HG03520 (cell line): ENCODE results near the gene KIF26A.

Source experiments
- ATAC-seq: cut with Tn5 transposase; IDR thresholded peaks from one replicate; pipeline ENCODE4 v1.9.1; 2021; ENCODE audit warnings: mild to moderate bottlenecking, moderate library complexity; ENCODE audit not compliant: unreplicated experiment

KIF26A gene

DNA sequence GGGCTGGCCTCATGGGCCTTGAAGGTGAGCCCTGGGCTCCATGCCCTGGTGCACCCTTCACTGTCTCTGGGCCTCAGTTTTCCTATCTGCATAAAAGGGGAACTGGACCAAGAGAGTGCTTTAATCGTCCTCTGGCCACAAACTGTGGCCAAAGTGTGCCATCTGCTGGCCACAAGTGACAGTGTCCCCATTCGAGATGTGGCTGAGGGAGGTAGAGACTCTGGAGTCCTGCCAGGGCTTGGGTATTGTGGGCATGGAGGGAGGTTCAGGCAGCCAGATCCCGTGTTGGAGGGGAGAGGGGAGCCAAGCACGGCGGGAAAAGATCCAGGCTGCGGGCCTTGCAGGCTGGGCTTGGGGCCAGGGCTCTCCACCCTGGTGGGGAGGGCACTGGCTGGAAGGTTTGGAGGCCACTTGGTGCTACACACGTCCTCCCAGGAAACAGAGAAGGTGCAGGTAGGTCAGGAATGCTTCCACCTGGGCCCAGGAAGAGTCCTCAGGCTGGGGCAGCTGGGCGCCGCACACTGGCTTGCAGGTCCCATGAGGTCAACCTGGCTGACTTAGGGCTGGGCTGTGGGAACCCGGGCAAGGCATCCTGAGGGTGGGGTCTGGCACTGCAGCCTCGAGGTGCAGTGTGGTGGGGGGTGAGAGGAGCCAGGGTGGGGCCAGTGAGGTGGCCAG, 7.3 kb upstream of the KIF26A start:
- no peak for ATAC-seq

DNA sequence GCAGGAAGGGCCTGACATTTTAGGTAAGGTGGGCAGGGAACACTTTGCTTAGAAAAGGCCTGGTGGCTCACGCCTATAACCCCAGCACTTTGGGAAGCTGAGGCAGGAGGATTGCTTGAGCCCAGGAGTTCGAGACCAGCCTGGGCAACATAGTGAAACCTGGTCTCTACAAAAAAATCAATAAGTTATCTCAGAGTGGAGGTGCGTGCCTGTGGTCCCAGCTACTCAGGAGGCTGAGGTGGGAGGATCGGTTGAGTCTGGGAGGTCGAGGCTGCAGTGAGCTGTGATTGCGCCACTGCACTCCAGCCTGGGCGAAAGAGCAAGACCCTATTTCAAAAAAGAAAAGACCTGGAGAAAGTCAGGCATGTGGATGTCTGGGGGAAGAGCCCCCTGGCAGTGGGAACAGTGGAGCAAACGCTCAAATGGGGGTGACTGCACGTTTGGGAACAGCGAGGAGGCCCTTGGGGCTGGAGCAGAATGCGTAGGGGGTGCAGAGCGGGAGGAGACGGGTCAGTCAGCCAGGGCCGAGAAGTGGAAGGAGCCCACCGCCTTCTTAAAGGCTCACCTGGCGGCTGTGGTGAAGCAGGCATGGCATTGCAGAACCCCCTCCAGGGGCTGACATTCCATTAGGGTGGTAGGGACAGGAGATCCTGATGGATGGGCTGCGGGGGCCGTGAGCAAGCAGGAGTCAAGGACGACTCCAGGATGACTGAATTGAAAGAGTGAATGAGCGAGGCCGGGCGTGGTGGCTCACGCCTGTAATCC, 6.2 kb upstream of the KIF26A start:
- ATAC-seq: no peak

DNA sequence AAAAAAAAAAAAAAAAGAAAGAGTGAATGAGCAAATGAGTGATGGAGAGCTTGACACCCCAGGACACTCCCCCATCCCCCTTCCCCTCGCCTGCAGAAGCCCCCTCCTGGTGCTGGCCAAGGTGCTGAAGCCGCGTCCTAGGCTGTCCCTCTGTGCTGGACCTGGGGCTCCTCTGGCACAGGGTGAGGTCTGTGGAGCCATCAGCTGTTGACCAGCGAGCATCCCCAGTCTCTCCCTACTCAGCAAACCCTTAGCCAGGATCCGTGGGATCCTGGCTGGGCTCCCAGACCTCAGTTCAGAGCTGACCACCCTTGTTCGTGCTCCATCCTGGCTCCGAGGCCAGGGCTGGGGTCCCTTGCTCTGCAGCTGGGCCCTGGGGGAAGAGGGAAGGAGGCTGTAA, 5.4 kb upstream of the KIF26A start:
- ATAC-seq: no peak

DNA sequence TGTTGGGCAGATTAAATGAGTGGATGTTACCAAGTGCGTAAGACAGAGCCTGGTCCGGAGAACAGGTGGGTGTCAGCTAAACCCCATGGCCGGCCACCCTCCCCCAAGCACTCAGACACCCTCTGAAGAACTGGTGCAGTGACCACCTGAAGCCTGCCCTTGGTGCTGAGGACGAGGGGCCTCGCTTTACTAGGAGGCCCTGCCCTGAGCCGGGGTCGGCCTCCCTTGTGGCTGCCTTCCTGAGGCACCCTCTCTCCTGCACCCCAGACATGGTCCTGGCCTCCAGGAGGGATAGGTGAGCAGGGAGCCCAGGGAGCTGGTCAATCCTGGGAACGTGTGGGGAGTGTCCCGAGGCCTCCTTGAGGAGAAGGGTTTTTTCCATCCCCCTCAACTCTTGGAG, 4.9 kb upstream of the KIF26A start:
- no peak for ATAC-seq

DNA sequence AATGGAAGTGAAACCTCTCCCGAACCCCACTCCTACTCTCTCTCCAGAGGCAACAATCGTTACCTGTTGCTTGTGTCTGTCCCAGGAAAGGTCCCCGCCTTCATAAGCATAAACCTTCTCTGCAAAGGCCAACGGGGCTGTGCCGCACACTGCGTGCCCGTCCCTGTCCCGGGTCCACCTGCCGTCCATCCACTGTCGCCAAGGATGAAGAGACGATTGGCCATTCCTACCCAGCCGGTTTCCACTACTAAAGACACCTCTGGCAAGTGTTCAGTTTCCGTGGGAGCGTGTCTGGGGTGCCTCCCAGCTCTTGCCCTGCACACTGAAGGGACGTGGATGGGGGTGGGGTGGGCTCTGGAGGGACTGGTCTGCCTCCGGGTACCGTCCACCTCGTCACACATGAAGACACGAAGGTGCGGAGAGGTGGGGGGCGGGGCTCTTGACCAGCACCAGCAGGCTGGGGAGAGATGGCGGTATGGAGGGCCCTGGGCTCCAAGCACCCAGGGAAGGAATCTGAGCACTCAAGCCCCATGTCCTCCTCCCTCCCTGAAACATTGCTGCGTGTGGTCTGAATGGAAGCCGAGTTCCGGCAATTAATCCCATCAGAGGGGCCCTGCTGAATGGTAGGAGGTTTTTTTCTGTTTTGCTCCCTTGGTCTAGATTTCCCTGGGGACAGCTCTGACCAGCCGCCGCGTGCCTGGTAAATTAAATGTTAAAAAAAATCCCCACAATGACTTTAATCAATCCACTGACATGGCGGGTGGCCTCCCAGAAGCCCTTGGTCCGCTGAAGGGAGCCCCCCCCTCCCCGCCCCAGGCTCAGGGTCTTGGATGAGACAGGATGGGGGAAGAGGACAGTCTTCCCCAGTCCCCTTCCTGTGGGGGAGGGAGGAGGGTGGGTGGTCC, 4.1 kb upstream of the KIF26A start:
- ATAC-seq: no peak

DNA sequence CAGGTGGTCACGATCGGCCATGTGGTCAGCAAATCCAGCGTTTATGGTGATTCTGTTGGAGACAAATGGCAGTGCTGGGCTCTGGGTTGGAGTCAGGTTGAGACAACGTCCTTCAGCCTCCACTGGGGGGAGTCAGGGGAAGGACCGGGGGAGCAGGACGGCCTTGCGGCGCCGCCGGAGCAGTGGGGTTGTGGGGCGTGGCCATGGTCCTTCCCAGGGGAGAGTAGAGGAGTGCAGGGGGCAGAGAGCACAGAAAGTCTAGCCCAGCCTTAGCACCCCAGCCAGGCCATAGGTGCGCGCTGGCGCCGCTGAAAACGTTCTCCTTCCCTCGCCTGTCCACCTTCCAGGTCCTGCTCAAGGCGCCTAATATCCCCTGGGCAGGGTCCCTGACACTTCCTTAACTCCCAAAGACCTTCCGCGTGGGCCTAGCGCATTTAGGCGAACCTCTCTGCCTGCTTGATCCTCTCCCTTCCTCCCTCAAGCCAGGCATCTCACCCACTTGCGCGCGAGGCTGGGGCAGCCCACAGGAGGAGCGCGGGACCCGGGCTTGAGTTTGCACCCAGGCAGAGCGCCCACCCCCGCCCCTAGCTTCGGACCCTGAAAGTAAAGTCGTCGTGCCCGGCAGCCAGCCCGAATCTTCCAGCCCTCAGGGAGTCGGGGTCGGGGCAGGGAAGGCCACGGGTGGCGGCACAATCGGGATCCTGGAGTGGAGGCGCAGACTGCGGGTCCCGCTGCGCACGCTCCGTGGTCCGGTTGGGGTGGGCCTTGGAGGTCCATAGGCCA, 3.1 kb upstream of the KIF26A start:
- ATAC-seq: no peak

DNA sequence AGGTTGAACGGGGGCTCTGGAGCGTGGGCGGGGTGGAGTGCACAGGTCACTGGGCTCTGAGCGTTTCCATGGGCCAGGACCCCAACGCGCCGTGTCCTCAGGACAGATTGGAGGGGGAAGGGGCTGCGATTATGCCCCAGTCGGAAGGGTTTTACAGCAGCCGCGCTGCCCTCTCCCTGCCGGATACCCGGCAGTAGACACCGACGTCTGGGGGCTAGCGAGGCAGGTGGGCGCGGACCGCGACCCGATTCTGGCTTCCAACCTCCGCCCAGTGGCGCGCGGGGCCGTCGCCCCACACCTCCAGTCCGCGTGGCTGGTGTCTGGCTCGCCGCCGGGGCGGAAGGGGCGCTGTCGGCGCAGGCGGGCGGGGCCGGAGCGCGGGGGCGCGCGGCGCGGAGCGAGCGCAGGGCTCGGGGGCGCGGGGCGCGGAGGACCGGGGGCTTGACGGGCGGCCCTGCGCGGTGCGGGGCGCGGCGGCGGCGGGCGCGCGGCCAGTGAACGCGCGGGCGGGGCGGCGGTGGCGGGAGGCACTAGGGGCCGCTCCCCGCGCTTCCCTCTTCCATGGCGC, 2.4 kb upstream of the KIF26A start:
- ATAC-seq: no peak

DNA sequence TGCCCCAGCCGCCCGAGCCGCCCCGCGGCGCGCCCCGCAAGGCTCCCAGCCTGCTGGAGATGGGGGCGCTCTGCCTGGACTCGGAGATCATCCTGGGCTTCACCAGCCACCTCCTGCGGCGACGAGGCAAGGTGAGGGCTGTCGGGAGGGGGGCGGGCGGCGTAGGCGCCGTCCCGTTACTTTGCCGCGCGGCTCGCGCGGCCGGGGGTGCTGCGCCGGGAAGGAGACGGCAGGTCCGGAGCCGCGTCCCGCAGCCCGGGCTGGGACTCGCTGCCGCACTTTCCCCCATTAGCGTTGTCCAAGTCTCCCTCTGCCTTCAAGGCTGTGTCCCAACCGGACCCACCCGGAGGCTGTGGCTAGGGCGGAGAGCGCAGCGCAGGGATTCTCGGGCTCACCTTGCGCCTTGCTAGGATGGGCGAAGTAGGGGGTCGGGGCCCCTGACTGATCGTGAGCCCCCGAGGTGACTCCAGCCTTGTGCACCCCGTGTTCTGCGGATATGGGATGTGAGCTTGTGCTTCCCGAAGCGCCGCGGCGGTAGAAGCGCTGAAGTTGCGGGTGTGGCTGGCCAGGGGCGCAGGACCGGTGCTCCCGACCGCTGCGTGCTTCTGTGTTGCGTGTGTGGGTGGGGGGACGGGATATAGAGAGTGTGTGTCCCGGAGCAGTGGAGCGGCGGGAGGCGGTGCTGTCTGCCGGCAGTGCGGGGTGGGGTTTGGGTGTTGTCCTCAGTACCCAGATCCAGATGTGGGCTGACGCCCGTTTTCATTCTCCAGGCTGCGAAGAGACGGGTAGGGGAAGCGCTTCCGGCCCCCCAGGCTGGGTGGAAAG, 1.7 kb upstream of the KIF26A start:
- no peak for ATAC-seq

DNA sequence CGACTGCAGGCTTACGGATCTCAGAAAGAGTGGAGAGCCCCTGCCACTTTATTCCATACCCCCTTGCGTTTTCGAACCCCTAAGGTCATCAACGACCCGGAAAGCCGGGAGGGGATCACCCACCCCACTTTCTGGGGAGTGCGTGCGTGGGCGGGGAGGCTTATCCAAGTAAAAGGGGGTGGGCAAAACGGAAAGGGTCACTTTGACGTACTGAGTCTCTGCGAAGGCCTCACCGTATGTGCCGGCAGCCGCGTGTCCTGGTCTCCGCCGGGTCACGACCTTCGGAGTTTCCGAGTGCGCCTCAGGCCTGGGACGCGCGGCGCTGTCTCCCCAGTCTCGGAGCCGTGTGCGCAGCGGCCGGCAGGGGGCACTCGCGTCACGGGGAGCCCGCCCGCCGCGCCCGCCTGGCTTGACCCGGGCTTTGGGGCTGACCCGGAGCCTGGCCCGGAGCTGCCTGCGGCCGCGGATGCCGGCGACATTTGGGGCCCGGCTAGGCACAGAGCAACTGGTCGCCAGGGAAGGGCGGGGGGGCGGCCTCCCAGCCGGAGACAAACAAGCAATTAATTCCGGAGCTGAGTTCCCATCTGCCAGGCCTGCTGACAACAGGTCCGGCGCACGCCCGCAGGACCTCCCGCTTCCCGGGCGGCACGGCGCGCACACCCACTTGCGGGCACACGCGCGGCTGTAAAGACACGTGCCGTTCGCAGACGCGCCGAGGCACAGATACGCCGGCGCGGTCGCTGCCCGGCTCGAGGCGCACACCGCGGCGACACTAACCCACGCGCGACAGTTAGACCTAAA, 890 bp upstream of the KIF26A start:
- ATAC-seq: no peak

DNA sequence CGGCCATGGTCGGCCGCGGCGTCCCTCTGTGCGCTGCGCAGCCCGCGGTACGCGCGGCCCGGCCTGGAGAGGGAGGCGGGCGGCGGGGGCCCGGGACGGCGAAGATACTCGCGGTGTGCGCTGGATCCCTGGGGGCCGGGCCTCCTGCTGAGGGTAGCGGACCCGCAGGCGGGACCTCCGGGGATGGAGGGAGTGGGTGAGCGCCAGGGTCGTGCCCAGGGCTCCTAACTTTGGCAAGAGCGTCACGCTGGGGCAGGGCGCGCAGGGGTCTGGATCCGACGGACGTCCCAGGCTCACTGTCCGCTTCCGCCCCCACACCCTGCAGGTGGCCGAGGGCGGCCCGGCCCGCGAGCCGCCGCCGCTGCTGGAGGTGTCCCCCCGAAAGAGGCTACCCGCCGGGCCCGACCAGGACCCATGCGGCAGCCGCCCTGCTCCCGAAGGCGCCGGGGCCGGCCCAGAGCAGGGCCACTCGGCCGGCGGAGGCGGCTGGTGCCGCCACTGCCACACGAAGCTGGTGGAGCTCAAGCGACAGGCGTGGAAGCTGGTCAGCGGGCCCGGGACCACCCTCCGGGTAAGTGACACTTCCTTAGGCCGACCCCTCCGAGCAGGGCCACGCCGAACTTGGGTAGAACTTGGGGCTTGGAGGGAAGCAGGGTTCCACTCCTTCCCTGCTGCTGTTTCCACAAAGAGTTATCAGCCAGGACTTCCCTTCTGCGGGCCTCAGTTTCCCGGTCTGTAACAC, 502 bp downstream of the KIF26A start:
- no peak for ATAC-seq

DNA sequence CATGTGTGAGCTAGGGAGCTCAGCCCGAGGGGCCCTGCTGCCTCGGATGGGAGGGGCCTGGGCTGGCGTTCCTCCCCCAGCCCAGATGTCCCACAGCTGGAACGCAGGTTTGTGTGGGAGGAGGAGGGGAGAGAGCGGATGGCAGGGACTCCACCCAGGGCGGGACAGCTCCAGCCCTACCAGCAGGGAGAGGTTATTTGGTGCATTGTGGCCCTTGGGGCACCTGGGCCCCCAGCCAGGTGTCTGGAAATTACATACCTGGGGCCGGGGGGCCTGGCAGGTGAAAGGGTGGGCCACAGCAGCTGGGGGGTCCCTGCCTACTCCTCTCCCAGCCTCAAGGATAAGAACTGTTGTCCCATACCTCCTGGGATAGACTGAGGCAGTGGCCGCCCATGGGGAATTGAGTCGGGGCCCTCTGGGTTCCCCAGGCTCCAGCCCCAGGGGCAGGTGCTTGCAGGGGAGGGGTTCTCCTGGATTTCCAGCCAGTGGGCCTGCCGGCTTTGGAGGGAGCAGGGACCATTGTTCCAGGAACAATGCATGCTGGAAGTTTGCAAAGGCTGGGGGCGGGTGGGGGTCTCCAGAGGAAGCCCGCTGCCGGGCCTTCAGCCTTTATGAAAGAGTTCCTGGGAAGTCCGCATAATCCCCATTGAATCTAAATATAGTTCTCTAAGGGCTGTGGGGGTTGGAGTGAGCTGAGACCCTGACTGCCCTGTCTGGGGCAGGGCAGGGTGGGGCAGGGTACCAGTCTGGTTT, 1.2 kb downstream of the KIF26A start:
- ATAC-seq: no peak

DNA sequence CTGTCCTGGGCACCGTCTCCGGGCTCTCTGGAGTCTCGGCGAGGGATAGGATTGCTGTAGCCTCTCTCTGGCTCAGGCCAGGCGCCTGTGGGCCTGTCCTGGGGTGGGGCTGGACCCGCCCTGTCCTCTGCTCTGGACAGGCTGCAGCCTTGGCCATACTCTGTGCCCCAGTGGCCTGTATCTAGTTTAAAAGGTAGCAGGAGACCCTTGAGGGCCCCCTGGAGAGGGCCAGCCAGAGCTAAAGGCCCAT, 1.8 kb downstream of the KIF26A start:
- no peak for ATAC-seq

DNA sequence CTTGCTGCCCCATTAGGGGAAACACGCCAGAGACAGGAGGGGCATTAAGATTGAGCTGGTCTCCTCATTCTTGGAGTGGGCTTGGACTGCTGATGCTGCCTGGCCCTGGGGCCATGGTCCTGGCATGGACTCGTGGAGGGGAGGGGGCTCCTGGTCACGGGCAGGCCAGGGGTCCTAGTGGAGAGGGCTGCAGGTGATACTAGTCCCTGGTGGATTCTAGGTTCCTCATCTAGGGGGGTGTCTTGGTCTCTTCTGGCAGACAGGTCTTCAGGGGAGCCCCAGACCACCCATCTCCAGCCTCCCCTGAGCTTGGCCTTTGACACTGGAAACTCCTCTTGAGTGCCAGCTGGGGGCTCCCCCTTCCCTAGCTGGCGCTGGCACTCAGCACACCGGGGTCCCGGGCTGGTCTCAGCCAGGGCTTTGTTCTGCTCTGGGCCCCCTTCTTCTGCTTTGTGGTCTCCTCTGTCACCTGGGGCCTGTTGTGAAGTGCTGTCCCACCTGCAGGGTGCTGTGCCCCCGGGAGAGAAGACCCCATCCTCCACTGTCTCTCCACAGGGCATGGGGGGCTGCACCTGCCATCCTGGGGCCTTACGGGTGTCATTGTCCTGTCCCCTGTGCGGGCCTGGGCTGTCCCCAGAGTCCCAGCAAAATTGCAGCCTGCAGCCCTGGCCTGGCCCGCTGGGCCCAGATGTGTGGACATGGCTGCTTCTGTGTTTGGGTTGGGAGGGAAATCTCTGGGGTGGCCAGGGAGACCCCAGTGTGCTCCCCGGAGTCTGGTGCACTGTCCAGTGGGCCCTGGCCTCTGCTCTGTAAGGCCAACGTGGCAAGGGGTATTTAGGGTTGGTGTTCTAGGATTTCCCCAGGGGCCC, 2.3 kb downstream of the KIF26A start:
- no peak for ATAC-seq

DNA sequence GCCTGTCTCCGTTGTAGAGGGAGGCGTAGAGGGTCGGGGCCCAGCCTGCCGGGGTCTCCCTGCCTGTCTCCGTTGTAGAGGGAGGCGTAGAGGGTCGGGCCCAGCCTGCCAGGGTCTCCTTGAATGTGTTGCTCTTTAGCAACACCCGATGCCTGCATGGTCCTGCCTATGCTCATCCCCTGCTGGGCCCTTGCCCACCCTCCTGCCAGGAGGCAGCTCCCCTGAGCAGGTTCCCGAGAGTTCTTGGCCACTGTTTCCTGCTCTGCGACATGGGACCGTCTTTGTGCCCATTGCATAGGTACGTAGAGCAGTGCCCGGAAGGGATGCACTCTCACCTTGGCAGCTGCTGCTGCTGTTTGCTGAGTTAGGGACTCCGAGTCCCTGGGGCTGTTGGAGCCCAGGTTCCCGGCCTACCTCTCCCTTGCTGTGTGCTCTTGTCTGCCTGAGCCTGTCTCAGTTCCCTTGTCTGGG, 3.3 kb downstream of the KIF26A start:
- ATAC-seq: no peak

DNA sequence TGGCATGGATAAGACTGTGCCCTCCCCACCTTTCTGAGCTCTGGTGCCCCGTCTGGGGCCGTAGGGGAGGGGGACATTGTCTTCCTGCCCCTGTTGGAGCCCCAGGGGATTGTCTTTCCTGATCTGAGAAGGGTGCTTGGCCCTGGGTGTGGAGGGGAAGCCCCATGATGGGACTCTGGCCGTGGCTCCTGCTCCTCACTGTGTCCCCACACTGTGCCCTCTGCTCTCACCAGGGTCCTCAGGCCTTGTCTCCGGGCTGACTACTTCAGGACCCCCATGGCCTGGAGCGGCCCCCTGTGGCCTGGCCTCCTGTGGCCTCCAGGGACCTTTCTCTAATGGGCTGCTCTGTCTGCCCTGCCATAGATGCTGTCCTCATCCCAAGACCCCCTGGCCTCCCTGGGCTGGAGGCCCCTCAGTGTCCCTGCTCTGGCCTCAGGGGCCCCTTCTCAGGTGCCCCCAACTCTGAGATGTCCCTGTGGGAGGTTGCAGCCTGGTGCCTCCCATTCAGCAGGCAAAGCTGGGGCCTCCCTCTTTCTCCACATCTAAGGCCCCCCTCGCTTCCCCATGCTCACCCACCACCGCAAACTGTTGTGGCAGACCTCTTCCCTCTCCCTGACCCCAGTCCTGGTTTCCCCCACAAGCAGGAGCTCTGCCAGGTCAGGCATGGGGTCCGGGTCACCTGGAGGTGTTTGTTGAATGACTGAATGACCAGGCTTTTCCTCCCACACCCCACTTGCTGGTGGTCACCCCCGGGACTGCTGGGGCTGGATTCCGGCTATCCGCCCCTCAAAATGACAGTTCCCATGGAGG, 4.0 kb downstream of the KIF26A start:
- no peak for ATAC-seq

DNA sequence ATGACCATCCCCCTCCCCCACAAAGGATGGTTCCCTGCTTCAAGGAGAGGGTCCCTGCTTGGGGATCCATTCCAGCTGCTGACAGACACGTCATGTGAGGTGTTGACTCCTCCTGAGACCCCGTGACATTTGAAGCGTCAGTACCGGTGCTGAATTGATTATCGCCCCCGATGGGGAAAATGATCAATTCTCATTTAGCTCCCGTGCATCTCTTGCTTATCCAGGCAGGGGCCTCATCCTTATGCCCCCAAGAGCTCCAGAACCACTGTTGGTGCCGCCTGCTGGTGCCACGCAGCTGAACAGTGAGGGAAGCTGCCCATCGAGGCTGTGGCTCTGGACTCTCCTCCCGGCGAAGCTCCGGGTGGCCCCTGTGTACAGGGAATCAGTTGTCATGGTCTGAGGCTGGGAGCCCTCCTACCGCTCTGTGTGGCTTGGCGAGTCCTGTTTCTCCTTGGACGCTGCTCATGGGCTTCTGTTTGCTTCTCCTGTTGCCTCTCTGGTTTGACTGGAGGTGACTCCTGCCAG, 4.6 kb downstream of the KIF26A start:
- no peak for ATAC-seq
